HG02943 (cell line): ENCODE measurements around the gene RANBP9.
A peak's percentile ranks its signal among the peaks of the same experiment; 100 is the strongest.

ENCODE experiments used
- ATAC-seq: cut with Tn5 transposase; IDR thresholded peaks from one replicate; pipeline ENCODE4 v1.9.1; 2021; ENCODE audit warnings: mild to moderate bottlenecking, low read depth, moderate library complexity; ENCODE audit not compliant: unreplicated experiment

The RANBP9 gene

DNA sequence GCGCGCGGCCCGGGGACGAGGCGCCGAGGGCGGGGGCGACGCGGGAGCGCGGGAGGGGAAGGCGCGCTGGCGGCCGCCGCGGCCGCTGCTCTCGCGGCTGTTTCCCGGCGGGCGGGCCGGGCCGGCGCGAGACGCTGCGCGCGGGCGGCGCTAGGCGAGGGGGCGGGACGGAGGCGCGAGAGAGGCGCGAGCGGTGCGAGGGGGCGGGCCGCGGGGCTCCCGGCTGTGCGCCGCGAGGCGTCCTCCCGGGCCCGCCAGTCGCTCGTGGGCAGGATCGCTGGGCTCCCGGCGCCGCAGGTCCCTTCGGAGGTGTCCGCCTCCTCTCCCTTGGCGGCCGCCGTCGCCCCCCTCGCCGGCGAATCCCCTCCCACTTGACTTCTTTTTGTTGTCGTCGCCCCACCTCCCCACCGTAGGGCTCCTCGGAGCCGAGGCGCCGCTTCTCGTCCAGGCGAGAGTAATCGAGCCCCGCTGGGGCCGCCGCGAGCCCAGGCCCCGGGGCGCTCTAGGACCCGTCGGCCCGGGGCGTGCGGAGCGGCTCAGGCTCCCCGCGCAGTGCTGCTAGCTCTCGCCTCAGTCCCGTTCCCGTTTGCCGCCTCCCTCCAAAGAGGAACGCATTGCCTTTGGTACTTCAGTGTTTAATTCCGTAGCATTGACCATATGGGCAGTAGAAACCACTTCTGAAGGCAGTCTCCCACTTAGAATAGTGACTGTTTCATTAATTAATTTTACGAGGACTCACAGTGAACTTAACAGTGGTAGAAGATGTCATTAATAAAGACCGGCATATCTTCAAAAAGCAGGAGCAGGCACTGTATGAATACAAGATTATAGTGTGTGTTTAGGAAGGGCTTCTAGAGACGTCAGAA is at the start of gene RANBP9:
Gene RANBP9, minus strand, starts transcription at position 103 of the 866 bp plus-strand sequence. CDS start 330 bp downstream, outside the sequence.
- ATAC-seq = peak; percentile 70

DNA sequence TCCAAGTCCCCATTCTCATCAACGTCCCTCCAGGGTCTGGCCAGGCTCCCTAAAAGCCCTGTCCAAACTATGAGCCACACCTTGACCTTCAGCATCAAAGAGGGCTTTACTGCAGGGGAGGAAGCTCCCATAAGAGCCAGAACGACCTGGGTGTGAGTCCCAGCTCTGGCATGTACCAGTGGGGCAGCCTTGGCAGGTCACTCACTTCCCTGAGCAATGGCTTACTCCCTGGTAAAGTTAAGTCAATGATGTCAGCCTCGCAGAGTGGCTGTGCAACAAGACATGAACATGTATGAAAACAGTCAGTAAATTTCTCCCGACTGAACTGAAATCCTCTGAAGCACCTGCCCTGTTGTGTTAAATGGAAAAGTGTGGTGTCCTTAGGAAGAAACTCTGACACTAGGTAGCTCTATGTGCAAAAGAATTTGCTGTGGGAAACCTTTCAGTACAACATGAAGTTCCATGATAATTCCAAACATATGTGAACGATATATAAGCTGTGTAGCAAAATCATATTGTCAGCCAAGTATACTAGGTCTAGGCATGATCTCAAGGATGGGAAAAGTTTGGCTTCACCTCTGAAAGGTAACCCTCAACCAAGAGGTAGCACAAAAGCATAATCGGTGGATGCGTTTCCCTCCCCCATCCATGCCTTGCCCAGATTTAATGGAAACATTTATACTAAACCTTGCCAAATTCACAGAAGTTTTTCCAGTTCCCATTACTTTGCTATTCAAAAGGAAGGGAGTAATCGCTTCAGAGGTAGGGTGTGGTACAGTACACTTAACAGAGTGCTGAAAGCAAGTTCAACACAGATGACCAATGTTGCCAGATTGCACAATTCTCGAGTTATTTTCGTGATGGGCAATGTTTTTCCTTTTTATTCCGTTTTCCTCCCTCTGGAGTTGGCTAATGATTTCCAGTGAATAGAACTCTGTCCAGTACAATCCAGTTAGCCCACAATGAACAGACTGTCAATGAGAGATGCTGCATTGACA is 49.0 kb upstream of the RANBP9 start:
- no peak for ATAC-seq

DNA sequence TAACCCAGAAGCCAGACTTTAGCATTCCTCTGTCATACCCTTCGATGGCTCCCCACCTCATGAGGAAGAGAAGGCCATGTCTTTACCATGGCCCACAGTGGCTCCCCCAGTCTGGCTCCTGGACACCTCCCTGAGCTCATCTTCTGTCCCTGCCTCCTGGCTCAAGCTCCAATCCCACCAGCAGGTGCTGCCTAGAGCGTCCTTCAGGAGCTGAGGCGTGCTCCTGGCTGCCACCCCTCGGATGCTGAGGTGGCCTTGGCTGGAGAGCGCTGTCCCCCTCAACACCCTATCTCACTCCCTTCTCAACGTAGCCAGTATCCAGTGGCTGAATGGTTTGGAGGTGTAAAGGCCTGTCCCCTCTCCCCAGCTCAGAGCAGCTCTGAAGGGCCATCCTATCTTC is 47.4 kb upstream of the RANBP9 start:
- ATAC-seq = no peak

DNA sequence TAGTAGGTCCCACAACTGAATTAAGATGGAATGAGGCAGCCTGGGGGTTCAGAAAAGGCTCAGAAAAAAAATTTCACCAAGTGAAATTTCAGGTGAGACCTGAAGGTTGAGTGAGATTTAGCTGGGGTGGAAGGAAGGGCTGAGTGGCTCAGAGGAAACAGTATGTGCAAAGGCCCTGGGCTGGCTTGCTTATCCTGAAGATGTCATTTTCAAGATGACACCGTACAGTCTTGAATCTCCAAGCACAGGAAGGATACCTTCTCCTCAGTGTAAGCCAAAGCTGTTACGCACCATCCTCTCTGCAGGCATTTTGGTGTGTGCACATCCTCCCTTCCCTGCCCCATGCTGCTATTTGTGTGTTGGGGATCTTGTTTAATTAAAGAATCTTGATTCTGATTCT is 43.0 kb upstream of the RANBP9 start:
- ATAC-seq = no peak

DNA sequence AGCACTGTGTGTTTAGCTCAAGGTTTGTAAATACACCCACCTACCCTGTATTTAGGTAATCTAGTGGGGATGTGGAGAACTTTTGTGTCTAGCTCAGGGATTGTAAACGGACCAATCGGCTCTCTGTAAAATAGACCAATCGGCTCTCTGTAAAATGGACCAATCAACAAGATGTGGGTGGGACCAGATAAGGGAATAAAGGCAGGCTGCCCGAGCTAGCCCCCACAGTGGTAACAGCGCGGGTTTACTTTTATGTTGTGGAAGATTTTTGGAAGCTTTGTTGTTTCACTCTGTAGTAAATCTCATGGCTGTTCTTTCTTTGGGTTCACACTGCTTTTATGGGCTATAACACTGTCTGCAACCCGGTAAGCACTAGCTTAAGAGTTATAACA is 32.1 kb upstream of the RANBP9 start:
- no peak for ATAC-seq

DNA sequence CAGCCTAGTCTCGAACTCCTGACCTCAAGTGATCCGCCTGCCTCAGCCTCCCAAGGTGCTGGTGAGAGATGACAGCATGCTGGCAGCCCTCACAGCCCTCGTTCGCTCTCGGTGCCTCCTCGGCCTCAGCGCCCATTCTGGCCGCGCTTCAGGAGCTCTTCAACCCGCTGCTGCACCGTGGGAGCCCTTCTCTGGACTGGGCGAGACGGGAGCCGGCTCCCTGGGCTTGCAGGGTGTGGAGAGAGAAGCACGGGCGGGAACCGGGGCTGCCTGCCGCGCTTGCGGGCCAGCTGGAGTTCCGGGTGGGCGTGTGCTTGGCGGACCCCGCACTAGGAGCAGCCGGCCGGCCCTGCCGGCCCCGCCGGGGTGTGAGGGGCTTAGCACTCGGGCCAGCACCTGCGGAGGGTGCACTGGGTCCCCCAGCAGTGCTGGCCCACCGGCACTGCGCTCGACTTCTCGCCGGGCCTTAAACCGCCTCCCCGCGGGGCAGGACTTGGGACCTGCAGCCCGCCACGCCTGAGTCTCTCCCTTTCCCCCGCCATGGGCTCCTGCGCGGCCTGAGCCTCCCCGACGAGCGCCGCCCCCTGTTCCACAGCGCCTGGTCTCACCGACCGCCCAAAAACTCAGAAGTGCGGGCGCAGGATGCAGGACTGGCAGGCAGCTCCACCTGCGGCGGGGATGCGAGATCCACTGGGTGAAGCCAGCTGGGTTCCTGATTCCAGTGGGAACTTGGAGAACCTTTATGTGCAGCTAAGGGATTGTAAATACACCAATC is 31.5 kb upstream of the RANBP9 start:
- no peak for ATAC-seq

DNA sequence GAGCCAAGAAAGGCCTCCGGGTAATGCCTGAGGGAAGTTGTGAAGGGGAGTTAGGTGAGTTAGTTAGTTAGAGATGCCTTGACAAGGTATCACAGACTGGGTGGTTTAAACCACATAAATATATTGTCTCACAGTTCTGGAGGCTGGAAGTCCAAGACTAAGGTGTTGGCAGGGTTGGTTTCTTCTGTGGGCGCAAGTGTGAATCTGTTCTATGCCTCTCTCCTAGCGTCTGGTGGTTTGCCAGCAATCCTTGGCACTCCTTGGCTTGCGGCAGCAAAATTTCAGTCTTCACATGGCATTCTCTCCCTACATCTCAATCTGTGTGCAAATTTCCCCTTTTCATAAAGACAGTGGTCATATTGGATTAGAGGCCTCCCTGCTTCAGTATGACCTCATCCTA is 29.7 kb upstream of the RANBP9 start:
- no peak for ATAC-seq

DNA sequence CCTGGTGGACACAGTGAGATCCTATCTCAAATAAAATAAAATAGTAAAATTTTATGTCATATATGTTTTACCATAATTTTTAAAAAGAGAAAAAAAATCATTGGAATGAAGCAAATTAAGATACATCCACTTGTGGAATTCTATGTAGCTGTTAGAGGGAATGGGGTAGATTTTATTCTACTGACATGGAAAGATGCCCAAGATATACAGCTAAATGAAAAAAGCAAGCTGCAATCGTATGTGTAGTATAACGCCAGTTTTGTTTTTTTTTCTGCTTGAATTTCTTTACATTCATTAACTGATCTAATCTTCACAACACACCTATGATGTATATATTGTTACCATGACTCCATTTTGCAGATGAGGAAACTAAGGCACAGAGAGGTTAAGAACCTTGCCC is 23.4 kb upstream of the RANBP9 start:
- no peak for ATAC-seq

DNA sequence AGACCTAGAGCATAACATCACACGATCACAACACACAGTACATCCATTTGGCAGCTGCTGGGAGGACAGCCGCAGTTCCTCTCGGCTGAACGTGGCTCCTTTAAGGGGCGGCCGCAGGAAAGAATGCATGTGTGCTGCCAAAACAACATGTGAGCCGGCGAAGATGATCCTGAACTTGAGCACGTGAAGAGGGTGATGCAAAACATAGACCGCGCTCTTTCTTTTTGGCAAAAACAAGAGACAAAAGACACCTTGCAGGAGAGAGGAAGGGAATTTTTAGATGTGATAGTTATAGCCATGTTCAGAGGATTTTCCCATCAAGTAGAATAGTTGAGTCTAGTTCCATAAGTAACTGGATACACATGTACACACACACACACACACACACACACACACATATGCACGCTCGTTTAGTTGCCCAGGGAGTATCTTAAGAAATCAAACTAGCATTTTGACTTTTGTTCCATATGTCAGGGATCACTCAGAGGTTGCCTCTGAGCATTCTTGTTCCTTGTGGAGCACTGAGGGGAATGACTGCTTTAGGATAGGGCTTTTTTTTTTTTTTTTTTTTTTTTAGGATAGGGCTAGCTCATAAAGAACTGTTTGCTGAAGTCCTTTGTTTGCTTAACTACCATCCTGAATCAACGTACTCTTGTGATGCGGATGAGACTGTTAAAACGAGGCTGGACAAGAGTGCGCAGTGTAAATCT is 21.7 kb upstream of the RANBP9 start:
- ATAC-seq = no peak

DNA sequence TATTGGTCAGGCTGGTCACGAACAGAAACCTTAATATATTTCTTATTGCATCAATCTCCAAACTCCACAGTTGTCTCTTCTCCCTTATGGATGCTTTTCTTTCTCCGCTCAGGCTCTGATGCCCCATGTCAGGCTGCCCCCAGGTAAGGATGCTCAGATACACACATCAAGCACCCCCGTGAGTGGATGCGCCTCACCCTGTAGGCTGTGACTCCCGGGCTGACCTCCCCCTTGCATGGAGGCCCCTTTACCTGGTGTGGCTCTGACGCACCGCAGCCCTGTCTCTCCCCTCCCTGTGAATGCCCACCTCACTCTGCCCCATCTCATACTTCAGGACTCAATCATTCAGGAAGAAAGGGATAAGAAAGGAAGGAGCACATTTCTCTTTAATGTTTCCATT is 19.1 kb upstream of the RANBP9 start:
- no peak for ATAC-seq

DNA sequence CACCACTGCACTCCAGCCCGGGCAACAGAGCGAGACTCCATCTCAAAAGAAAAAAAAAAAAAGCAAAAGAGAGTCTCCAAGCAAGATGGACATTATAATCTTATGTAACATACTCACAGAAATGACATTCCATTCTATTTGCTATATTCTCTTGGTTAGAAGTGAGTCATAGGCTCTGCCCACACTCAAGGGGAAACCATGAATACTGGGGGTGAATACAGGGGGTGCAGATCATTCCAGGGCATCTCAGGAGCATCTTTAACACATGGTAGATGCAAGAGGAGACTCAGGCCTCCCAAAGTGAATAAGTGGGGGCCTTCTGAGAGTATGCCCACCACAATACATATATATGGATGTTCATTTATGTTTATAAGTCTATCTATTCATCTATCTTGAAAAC is 18.3 kb upstream of the RANBP9 start:
- ATAC-seq = no peak

DNA sequence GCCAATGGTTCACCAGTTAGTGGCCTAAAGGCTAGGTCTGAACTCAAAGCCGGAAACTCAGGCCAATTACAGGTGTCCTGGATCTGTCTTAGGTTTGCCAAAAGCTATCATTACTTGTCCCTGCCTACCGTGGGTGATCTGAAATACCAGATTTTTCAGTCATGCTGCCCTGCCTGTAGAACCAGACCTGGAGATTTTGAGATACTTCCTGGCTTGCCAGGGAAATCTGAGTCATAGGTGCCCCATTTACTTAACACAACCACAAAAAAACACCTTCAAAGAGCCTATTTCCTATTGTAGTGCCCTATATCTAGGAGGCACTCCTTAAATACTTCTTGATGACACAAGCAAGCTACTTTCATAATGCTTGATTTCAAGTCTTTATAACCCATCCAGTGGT is 13.9 kb upstream of the RANBP9 start:
- ATAC-seq = no peak

DNA sequence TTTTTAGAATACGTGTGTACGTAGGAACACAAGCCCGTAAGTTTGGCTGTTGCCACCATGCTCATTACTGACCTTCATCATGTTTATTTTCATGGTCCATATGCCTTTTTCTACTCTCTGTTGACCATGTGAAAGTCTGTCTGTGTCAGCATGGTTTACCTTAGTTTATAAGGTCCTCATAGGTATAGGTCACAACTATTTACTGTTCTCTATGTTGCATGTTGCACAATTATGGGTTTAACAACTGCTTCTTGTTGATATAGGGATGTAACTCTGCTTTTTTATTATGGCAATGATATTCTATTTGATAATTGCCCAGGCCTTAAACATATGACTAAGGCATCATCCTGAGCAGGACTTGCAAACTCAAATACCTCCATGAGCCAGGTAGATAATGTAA is 13.4 kb upstream of the RANBP9 start:
- no peak for ATAC-seq

DNA sequence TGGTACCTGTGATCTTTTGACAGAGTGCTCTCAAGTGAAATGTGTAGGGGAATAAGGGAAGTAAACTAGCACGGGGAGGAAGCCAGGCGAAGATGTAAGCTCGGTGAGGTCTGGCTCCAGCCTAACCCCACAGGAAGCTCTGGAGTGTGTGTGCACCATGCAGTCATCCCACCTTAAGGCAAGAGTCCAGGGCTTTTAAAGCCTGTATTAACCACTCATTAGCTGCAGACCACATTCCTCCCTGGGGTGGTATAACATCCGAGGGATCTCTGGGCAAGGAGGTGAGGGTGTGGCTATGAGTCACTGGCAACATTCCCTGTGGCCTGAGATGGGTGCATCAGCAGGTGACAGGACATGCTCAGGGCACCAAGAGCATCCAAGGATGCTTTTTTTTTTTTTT is 12.5 kb upstream of the RANBP9 start:
- no peak for ATAC-seq

DNA sequence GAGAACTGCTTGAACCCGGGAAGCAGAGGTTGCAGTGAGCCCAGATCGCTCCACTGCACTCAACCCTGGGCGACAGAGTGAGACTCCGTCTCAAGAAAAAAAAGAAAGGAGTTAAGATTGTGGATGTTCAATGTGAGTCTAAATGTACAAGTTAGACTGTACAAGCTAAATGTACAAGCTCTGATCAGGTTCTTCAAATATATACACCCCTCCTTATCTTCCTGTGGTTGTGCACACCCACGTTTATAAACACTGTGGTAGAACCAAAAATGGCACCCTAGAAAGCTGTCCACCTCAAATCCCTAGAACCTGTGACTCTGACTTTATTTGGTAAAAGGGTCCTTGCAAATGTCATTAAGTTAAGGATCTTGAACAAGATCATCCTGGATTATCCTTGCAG is 11.2 kb upstream of the RANBP9 start:
- ATAC-seq = no peak

DNA sequence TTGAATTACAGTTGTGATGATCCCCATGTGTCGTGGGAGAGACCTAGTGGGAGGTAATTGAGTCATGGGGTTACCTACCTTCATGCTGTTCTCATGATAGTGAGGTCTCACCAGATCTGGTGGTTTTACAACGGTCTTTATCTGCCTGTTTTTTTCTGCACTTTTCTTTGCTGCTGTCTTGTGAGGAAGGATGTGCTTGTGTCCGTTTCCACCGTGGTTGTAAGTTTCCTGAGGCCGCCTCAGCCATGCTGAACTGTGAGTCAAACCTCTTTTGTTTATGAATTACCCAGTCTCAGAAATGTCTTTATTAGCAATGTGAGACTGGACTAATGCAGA is 6.5 kb upstream of the RANBP9 start:
- no peak for ATAC-seq

DNA sequence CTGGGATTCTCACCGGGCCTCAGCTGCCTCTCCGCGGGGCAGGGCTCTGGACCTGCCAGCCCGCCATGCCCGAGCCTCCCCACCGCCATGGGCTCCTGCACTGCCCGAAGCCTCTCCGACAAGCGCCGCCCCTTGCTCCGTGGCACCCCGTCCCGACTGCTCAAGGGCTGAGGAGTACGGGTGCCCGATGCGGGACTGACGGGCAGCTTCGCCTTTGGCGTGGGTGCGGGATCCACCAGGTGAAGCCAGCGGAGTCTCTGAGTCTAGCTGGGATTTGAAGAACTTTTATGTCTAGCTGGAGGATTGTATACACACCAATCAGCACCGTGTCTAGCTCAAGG is 5.3 kb upstream of the RANBP9 start:
- no peak for ATAC-seq

DNA sequence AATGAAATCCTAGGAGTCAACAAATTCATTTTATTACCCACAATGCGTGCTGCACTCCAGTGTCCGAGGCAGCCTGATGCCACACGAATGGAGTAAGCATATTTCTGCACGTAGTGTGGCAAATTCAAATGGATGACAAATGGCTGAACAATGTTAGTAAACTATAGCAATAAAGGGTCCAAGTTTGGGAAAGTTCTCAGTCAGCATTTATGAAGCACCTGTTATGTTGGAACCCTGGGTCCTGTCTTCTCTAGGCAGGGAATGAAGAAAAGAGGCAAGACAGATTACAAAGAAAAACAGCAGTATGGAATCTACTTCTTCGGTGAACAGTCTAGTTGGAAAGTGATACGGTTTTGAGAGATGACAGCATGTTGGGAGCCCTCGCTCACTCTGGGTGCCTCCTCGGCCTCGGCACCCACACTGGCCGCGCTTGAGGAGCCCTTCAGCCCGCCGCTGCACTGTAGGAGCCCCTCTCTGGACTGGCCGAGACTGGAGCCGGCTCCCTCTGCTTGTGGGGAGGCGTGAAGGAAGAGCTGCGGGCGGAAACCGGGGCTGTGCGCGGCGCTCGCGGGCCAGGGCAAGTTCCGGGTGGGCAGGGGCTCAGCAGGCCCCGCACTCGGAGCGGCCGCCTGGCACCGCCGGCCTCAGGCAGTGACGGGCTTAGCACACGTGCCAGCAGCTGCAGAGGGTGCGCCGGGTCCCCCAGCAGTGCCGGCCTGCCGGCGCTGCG is 4.8 kb upstream of the RANBP9 start:
- no peak for ATAC-seq

DNA sequence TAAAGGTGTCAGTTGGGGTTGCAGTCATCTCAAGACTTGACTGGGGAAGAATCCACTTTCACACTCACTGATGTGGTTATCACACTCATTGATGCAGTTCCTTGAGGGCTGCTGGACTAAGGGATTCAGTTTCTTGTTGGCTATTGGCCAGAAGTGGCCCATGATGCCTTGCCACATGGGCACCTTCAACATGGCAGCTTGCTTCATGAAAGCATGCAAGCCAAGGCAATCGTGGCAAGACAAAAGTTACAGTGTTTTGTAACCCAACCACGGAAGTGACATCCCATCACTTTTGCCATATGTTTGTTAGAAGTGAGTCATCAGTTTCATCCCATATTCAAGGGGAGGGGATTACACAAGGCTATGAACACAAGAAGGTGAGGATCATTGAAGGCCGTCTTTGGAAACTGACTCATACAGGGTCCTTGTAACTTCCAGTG is 3.8 kb upstream of the RANBP9 start:
- ATAC-seq = no peak

DNA sequence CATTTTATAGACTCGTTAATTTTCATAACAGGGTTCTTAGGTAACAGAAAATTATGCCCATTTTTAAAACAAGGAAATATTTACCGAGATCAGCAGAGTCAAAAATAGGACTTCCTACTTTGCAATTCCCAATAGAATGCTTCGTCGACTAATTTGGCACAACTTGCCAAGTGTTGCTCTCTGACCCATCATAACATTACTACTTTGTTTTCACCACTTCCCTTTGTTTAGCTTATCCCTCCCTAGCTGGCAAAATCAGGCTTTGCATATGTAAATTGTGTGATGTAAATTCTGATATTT is 914 bp upstream of the RANBP9 start:
- no peak for ATAC-seq
